H1 (cell line): ENCODE data around the gene VSTM4. TPM values are rescaled to one million over a fixed set of nuclear protein-coding genes. Genes with fewer than 3 reads are reported as not detected.

Experiments used
- CBX8 ChIP-seq: fragments of 300-800, 300-1000 bp; sonication (generic); IDR thresholded peaks from 2 replicates; pipeline ENCODE4 v1.7.1; 2016; ENCODE audit warnings: low read depth, low read length, borderline replicate concordance
- EP300 ChIP-seq, 2 experiments: IDR thresholded peaks; 1 replicate in 1 of 2; 2 replicates in 1 of 2; pipeline ENCODE4 v1.6.1; 2011 to 2012; ENCODE audit warnings: low read depth in 2 of 2, low read length in 2 of 2, mild to moderate bottlenecking in 2 of 2, borderline replicate concordance in 1 of 2, inconsistent platforms in 1 of 2, moderate library complexity in 1 of 2
- GABPA ChIP-seq: IDR thresholded peaks from 2 replicates; pipeline ENCODE4 v1.6.1; 2011; ENCODE audit warnings: mild to moderate bottlenecking, low read length, moderate library complexity, borderline replicate concordance; ENCODE audit not compliant: insufficient read depth
- RFX5 ChIP-seq: IDR thresholded peaks from 2 replicates; pipeline ENCODE4 v1.6.1; 2011; ENCODE audit warnings: low read depth, low read length, improper control_type of control experiment, borderline replicate concordance
- RNF2 ChIP-seq: fragments of 200-900, 300-1000 bp; sonication (generic); IDR thresholded peaks from 2 replicates; pipeline ENCODE4 v1.7.1; 2016; ENCODE audit warnings: borderline replicate concordance, low read depth, mild to moderate bottlenecking, antibody characterized with exemption, low read length; ENCODE audit not compliant: poor library complexity, severe bottlenecking; ENCODE audit errors: missing control alignments
- TAF7 ChIP-seq: optimal IDR thresholded peaks from 2 replicates; pipeline ENCODE3; 2011; ENCODE audit warnings: low read depth, mild to moderate bottlenecking, inconsistent platforms, low read length, moderate library complexity, borderline replicate concordance
- polyA plus RNA-seq, 7 experiments: library from polyadenylated mRNA; depleted of rRNA in 3 of 7; stranded (reverse) in 5 of 7; unstranded in 2 of 7; fragments of >200 nt in 5 of 7; fragments of 200-250 nt in 2 of 7; gene quantifications; 1 replicate in 5 of 7; 2 replicates in 1 of 7; 4 replicates in 1 of 7; pipeline versions ENCODE4 v1.2.1 to v1.2.3, GENCODE V29; 2011 to 2013; ENCODE audit warnings: missing spikeins in 2 of 7, mixed read lengths in 2 of 7
- total RNA-seq: library from RNA; stranded (reverse); fragmentation: NEBNext Ultra II Directional; extraction: Animal tissue kit (Norgen Biotek cat#: 25700); gene quantifications from 2 replicates; pipeline ENCODE4 v1.2.1, GENCODE V29; 2021

VSTM4 gene
- total and polyA plus RNA-seq, 2 of the 8 experiments (the other 6 are each of a cell fraction or from before 2014, with no cell fraction given): 0.48 to 0.73 TPM

DNA sequence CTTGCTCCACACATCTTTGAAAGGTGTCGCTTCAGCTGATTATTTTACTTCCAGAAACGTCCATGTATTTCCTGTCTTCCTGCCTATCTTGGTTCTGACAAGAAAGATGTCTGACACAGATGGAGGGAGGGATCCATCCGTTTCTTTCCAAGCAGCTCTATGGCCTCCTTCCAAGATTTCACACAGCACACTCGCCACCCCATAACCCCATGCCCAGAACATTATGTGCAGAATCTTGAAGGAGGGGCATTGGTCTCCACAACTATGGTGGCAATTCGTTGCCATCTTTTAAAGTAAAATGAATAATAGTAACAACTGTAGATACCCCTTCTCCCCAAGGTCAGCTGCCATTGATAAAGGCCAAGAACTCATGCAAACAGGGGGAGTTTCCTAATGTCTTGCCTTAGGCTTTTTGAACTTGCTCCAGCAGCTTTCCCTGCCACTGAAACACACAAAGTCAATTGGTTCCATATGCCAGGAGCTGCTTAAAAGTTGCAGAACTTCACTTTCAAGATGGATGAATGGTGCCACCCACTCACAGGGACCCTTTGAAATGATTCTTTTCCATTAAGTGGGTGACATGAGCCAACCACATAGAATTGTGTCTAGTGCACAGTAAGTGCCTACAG is 60.0 kb downstream of the VSTM4 start (continued):
- TF ChIP-seq GABPA (no peak), TAF7 (no peak), CBX8 (no peak), RNF2 (no peak), RFX5 (no peak), EP300 (IDR thresholded peaks at IDR 0.05; ENCODE audit: borderline replicate concordance in 1 of 2, low read depth in 2 of 2, low read length in 2 of 2) (no peak)
